Measurements from ENCODE around the gene HOXA6.

DNA sequence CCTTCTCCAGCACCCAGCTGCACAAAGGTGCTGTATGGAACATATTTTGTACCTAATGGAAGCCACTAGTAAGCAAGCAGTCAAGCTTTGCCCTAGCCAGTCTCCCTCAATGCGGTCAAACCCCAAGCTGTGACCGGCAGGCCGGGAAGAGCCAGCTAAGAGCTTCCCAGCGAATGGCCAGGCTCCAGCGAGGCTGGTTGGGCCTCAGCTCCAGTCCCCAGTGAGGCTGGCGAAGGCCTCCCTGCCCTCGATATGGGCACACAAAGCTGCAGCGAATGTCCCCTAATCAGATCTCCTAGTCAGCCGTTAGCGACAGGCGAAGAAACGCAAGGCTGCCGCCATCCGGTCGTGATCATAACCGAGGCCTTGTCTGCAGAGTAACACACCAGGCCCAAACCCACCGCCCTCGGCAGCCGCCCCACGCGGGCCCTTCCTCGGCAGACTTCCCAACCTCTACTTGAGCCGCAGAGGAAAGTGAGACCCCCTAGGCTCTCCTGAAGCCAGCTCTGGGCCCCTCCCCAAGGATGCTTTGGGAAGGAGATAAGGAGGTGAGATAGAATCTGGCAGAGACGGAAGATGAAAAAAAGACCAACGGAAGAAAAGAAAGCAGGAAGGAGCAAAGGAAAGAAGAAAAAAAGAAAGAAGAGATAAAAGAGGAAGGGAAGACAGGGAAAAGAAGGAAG, 20.8 kb upstream of the HOXA6 start:
- TF ChIP-seq, protein P1, sequence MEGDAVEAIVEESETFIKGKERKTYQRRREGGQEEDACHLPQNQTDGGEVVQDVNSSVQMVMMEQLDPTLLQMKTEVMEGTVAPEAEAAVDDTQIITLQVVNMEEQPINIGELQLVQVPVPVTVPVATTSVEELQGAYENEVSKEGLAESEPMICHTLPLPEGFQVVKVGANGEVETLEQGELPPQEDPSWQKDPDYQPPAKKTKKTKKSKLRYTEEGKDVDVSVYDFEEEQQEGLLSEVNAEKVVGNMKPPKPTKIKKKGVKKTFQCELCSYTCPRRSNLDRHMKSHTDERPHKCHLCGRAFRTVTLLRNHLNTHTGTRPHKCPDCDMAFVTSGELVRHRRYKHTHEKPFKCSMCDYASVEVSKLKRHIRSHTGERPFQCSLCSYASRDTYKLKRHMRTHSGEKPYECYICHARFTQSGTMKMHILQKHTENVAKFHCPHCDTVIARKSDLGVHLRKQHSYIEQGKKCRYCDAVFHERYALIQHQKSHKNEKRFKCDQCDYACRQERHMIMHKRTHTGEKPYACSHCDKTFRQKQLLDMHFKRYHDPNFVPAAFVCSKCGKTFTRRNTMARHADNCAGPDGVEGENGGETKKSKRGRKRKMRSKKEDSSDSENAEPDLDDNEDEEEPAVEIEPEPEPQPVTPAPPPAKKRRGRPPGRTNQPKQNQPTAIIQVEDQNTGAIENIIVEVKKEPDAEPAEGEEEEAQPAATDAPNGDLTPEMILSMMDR (conservative IDR thresholded peaks at IDR 0.05; ENCODE audit: low read length), result no peak
- no peak for TF ChIP-seq EZH2phosphoT487 (IDR thresholded peaks at IDR 0.05; ENCODE audit: borderline replicate concordance, low read depth, low read length)
